ENCODE measurements around the gene TMEM63A.

GRCh38 chr1:225897595-225898514, 15.7 kb upstream of the TMEM63A start:
- TF ChIP-seq EP300 (IDR thresholded peaks at IDR 0.05; ENCODE audit: borderline replicate concordance in 1 of 2, control insufficient read depth in 1 of 2, low read depth in 2 of 2, low read length in 2 of 2) (no peak), TAF1 (IDR thresholded peaks at IDR 0.05; ENCODE audit: borderline replicate concordance, low read depth, low read length) (no peak), POLR2A (IDR thresholded peaks at IDR 0.05; ENCODE audit: low read depth, low read length) (no peak)
- TF ChIP-seq, protein P1, sequence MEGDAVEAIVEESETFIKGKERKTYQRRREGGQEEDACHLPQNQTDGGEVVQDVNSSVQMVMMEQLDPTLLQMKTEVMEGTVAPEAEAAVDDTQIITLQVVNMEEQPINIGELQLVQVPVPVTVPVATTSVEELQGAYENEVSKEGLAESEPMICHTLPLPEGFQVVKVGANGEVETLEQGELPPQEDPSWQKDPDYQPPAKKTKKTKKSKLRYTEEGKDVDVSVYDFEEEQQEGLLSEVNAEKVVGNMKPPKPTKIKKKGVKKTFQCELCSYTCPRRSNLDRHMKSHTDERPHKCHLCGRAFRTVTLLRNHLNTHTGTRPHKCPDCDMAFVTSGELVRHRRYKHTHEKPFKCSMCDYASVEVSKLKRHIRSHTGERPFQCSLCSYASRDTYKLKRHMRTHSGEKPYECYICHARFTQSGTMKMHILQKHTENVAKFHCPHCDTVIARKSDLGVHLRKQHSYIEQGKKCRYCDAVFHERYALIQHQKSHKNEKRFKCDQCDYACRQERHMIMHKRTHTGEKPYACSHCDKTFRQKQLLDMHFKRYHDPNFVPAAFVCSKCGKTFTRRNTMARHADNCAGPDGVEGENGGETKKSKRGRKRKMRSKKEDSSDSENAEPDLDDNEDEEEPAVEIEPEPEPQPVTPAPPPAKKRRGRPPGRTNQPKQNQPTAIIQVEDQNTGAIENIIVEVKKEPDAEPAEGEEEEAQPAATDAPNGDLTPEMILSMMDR (IDR thresholded peaks at IDR 0.05 in 2 of 3, conservative IDR thresholded peaks at IDR 0.05 in 1 of 3; ENCODE audit: control insufficient read depth in 2 of 3, extremely low read depth in 1 of 3, insufficient read depth in 1 of 3, low read depth in 3 of 3, low read length in 3 of 3): no peak
